Esophagus squamous epithelium (tissue), 4 donors: ENCODE measurements around the gene RBFOX1.

Experiments used
- CTCF ChIP-seq, 6 experiments: fragments of 450-650 bp in 4 of 6; fragments of 200-600 bp in 2 of 6; sonication (generic) in 2 of 6; IDR thresholded peaks; one replicate each; pipeline ENCODE4 v1.5.1; 2016 to 2019; ENCODE audit warnings: antibody characterized with exemption in 6 of 6, mild to moderate bottlenecking in 4 of 6, moderate library complexity in 4 of 6
- POLR2A ChIP-seq, 4 donors: fragments of 450-650 bp; IDR thresholded peaks; one replicate each; pipeline ENCODE4 v1.6.1; 2017; ENCODE audit warnings: antibody characterized with exemption in 4 of 4, mild to moderate bottlenecking in 4 of 4, moderate library complexity in 3 of 4

- TF ChIP-seq POLR2A (IDR thresholded peaks at IDR 0.05) = no peak
- TF ChIP-seq CTCF (IDR thresholded peaks at IDR 0.05) = no peak
Observed at GRCh38 chr16:7716660-7717550, 384.3 kb downstream of the RBFOX1 start.
